CD8-positive, alpha-beta memory T cell (primary cell): ENCODE data around the gene GEMIN8. TPM values are rescaled to one million over a fixed set of nuclear protein-coding genes. Genes with fewer than 3 reads are reported as not detected.
A peak's percentile ranks its signal among the peaks of the same experiment; 100 is the strongest.

ENCODE experiments used
- CTCF ChIA-PET: fragments of 350-600 bp; sonication (Branson Sonifier 250); formaldehyde crosslinking; loops from one replicate; lab custom pipeline; 2021; ENCODE audit warnings: antibody characterized with exemption; lab: Charles Lee
- POLR2A ChIA-PET: fragments of 350-600 bp; sonication (Branson Sonifier 250); formaldehyde crosslinking; loops from one replicate; lab custom pipeline; 2021; ENCODE audit warnings: antibody characterized with exemption; lab: Charles Lee
- DNase-seq, 5 donors: peaks; one replicate each; pipeline versions ENCODE4 v3.0.0 to v3.0.0-alpha.2; 2020 to 2022; ENCODE audit warnings: mixed read lengths in 1 of 5
- H3K27ac ChIP-seq: one replicate; pipeline ENCODE4 v1.7.0; 2013; ENCODE audit warnings: low read depth, mild to moderate bottlenecking, low read length, moderate library complexity
- H3K27me3 ChIP-seq: 2 replicates; pipeline ENCODE4 v1.7.0; 2013; ENCODE audit warnings: low read length, mild to moderate bottlenecking; ENCODE audit not compliant: insufficient read depth, poor library complexity, severe bottlenecking
- H3K36me3 ChIP-seq: 2 replicates; pipeline ENCODE4 v1.7.0; 2013; ENCODE audit warnings: mild to moderate bottlenecking, low read length, moderate library complexity; ENCODE audit not compliant: insufficient read depth
- H3K4me1 ChIP-seq: 2 replicates; pipeline ENCODE4 v1.7.0; 2013; ENCODE audit warnings: mild to moderate bottlenecking, low read length, moderate library complexity; ENCODE audit not compliant: insufficient read depth
- H3K4me3 ChIP-seq: 2 replicates; pipeline ENCODE4 v1.7.0; 2013; ENCODE audit warnings: mild to moderate bottlenecking, low read length
- H3K9me3 ChIP-seq: 2 replicates; pipeline ENCODE4 v1.7.0; 2013; ENCODE audit warnings: mild to moderate bottlenecking, low read length
- H3K27ac Mint-ChIP-seq, 8 donors: one replicate each; pipeline ENCODE4 v1.8.0; 2020 to 2021; ENCODE audit warnings: mixed read lengths in 8 of 8, mild to moderate bottlenecking in 6 of 8, inconsistent platforms in 3 of 8, moderate library complexity in 3 of 8
- H3K27me3 Mint-ChIP-seq, 2 donors: one replicate each; pipeline ENCODE4 v1.8.0; 2020 to 2021; ENCODE audit warnings: mixed read lengths in 2 of 2, mild to moderate bottlenecking in 1 of 2, moderate library complexity in 1 of 2
- H3K36me3 Mint-ChIP-seq, 3 donors: one replicate each; pipeline ENCODE4 v1.8.0; 2020 to 2021; ENCODE audit warnings: mixed read lengths in 3 of 3, inconsistent platforms in 1 of 3, mild to moderate bottlenecking in 1 of 3
- H3K4me1 Mint-ChIP-seq, 3 donors: one replicate each; pipeline ENCODE4 v1.8.0; 2020 to 2021; ENCODE audit warnings: mixed read lengths in 3 of 3, inconsistent platforms in 1 of 3, mild to moderate bottlenecking in 1 of 3
- H3K4me3 Mint-ChIP-seq, 7 donors: one replicate each; pipeline ENCODE4 v1.8.0; 2020 to 2021; ENCODE audit warnings: mixed read lengths in 7 of 7, mild to moderate bottlenecking in 6 of 7, moderate library complexity in 4 of 7, inconsistent platforms in 2 of 7
- H3K9me3 Mint-ChIP-seq, 5 donors: one replicate each; pipeline ENCODE4 v1.8.0; 2020 to 2022; ENCODE audit warnings: mixed read lengths in 5 of 5, mild to moderate bottlenecking in 3 of 5, moderate library complexity in 2 of 5, inconsistent platforms in 1 of 5
- polyA plus RNA-seq: library from polyadenylated mRNA; unstranded; fragments of 300-500 nt; fragmentation: Illumina TruSeq; gene quantifications from one replicate; pipeline ENCODE4 v1.2.3, GENCODE V29; 2021
- total RNA-seq, 2 experiments: library from RNA; stranded (reverse); gene quantifications; one replicate each; pipeline ENCODE4 v1.2.3, GENCODE V29; 2021

The GEMIN8 gene
- total and polyA plus RNA-seq, 3 experiments from 2014 or later: 10.4 to 27.9 (median 13.3) TPM

DNA sequence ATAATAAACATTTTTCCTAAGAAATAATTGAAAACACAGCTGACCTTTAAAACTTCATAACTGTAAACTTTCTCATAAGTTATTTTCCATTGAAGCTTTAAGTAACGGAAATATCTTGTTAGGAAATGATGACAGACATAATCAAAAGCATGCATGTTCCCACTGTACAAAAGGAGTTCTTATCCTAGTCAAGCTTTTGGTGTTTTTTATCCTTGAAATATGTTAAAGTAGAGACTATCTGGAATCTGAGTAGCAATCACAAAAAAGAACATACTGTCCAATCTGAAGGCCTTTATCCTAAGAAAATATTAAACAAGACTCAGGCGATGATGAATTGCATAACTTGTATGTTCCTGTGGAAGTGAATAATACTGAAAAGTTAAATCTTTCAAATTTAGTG is 14.4 kb downstream of the GEMIN8 start:
- Histone ChIP-seq H3K4me1 (no peaks in the 10 kb centered on the region), H3K27me3 (no peaks in the 10 kb centered on the region), H3K27ac (no peak overlapping the region), H3K36me3 (no peaks in the 10 kb centered on the region), H3K4me3 (no peak overlapping the region), H3K9me3 (no peaks in the 10 kb centered on the region)
- Mint-ChIP-seq H3K36me3 (peaks cover 0 to 52% (median 29%) of the 10 kb centered on the region in 3 donors), H3K27me3 (no peaks in the 10 kb centered on the region), H3K4me3 (no peak overlapping the region), H3K9me3 (no peaks in the 10 kb centered on the region), H3K27ac (no peak overlapping the region), H3K4me1 (peaks cover 0 to 6% (median 0%) of the 10 kb centered on the region in 3 donors)
- DNase-seq: no peak
- ChIA-PET POLR2A (no interaction called here), CTCF (no interaction called here)

DNA sequence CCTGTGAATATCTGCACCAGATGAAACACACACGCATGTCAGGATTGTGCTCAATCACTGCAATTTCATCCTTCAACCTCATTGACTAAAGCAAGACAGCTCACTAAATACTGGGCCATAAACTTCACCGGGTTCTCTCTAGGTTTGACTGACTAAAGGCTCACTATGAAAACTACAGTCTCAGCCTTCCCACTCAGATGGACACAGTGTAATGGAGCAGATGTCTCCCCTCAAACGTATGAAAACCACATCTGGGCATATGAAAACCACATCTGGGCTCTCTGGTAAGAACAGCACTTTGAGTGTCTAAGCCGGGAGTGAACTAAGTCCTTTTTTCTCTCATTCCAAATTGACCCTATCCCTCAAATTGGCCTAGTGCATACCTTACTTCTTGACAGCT is 15.2 kb downstream of the GEMIN8 start:
- no peak overlapping the region for H3K27ac Mint-ChIP-seq
- peaks cover 0 to 52% (median 33%) of the 10 kb centered on the region in 3 donors for H3K36me3 Mint-ChIP-seq
- Histone ChIP-seq H3K36me3 (no peaks in the 10 kb centered on the region), H3K9me3 (no peaks in the 10 kb centered on the region), H3K27me3 (no peaks in the 10 kb centered on the region), H3K4me1 (no peaks in the 10 kb centered on the region), H3K27ac (no peak overlapping the region), H3K4me3 (no peak overlapping the region)
- no peak for DNase-seq
- ChIA-PET POLR2A (no interaction called here), CTCF (no interaction called here)
- peaks cover 0 to 6% (median 0%) of the 10 kb centered on the region in 3 donors for H3K4me1 Mint-ChIP-seq
- H3K27me3 Mint-ChIP-seq: no peaks in the 10 kb centered on the region
- no peak overlapping the region for H3K4me3 Mint-ChIP-seq
- H3K9me3 Mint-ChIP-seq: no peaks in the 10 kb centered on the region

DNA sequence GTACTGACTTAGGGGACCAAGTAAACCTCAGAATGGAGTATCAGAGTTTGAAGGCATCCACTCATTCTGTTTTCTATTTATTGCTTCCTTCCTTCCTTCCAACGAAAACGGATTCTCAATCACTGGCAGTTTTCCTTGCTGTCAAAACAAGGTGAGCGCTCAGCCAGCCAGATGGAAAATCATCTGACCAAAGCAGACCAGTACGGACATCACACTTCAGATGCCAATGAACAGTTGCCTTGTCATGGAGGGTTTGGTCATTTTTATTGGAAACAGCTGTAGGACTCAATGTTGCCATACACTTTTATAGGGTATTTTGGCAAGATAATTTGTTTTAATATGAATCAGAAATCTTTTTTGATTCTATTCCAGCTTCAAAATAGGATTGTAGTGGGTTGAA is 16.6 kb downstream of the GEMIN8 start:
- Mint-ChIP-seq H3K27me3 (no peaks in the 10 kb centered on the region), H3K27ac (no peak overlapping the region), H3K4me3 (no peak overlapping the region), H3K9me3 (no peaks in the 10 kb centered on the region), H3K4me1 (peaks cover 0 to 6% (median 0%) of the 10 kb centered on the region in 3 donors), H3K36me3 (peaks cover 7 to 52% (median 38%) of the 10 kb centered on the region in 3 donors)
- Histone ChIP-seq H3K4me1 (no peaks in the 10 kb centered on the region), H3K9me3 (no peaks in the 10 kb centered on the region), H3K4me3 (no peak overlapping the region), H3K27me3 (no peaks in the 10 kb centered on the region), H3K27ac (no peak overlapping the region), H3K36me3 (no peaks in the 10 kb centered on the region)
- DNase-seq: no peak
- ChIA-PET CTCF (no interaction called here), POLR2A (no interaction called here)

DNA sequence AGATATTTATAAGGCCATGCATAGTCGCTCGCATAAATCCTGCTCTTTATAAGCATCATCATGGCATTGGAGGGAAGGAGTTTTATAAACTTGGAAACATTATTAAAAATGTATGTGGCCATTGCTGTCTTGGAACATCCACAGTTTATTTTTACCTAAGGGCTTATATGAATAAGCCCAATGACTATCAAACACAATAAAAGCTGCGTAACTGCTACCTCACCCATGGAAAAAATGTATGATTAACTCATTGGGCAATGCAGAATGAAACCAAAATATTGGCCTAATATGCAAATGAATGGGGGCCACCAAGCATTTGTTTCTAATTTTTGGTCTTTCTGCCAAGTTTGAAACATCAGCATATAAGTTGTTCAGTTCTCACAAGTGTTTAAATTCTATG is 19.1 kb downstream of the GEMIN8 start:
- H3K27ac ChIP-seq: no peak overlapping the region
- no peaks in the 10 kb centered on the region for H3K9me3 ChIP-seq
- H3K36me3 Mint-ChIP-seq: peaks cover 15 to 57% (median 36%) of the 10 kb centered on the region in 3 donors
- POLR2A ChIA-PET: no interaction called here
- H3K4me1 Mint-ChIP-seq: peaks cover 0 to 6% (median 0%) of the 10 kb centered on the region in 3 donors
- H3K27ac Mint-ChIP-seq: no peak overlapping the region
- H3K4me3 Mint-ChIP-seq: no peak overlapping the region
- H3K36me3 ChIP-seq: no peaks in the 10 kb centered on the region
- CTCF ChIA-PET: no interaction called here
- no peaks in the 10 kb centered on the region for H3K4me1 ChIP-seq
- no peaks in the 10 kb centered on the region for H3K9me3 Mint-ChIP-seq
- no peaks in the 10 kb centered on the region for H3K27me3 ChIP-seq
- H3K4me3 ChIP-seq: no peak overlapping the region
- DNase-seq: no peak
- H3K27me3 Mint-ChIP-seq: no peaks in the 10 kb centered on the region

DNA sequence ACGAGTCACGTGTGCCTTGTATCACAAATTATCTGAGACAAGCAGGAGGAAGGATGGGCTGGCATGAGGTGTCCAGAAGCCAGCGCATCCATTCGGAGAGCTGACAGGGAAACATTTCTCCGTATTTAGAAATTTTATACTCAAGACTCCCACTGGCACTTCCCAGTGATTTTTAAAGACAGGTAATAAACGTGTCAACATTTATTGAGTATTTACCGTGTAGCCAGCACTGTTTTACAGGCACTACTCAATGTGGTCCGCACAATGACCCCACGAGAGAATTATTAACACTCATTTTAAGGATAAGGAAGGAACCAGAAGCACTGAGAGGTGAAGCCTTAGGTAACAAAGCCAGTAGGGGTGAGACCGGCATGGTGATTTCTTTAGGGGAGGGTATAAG is 23.2 kb downstream of the GEMIN8 start:
- no peak overlapping the region for H3K27ac ChIP-seq
- Mint-ChIP-seq H3K9me3 (peaks cover 0 to 8% (median under 1%) of the 10 kb centered on the region in 5 donors), H3K4me1 (peaks cover 0 to 9% (median 3%) of the 10 kb centered on the region in 3 donors), H3K36me3 (peaks cover 26 to 52% (median 34%) of the 10 kb centered on the region in 3 donors), H3K27ac (peak overlapping the region in 1 of 8 donors; percentile 4), H3K27me3 (no peaks in the 10 kb centered on the region), H3K4me3 (no peak overlapping the region)
- POLR2A ChIA-PET: no interaction called here
- no peaks in the 10 kb centered on the region for H3K27me3 ChIP-seq
- DNase-seq: no peak
- H3K9me3 ChIP-seq: no peaks in the 10 kb centered on the region
- H3K4me3 ChIP-seq: no peak overlapping the region
- CTCF ChIA-PET: no interaction called here
- no peaks in the 10 kb centered on the region for H3K36me3 ChIP-seq
- no peaks in the 10 kb centered on the region for H3K4me1 ChIP-seq

DNA sequence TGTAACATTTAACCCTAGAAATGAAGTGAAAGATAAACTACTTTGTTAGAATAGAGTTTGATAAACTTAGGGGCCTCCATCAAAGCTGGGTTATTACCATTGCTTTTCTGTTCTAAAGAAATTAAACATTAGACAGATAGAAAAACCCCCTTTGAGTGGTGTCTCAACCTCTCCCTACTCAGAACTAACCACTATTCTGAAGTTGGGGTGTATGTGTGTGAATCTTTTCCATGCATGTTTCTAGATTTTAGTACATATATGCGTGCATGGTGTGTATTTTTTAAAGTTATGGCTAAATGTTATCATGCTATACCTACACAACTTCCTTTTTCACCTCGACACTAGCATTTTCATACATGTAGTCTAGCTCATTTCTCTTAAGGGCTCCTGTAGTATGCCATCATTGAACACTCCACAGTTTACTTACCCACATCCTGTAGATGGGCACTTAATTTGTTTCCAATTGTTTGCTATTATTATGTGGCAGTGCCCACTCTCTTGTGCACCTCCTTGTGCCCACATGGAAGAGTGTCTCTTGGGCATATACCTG is 25.7 kb downstream of the GEMIN8 start:
- ChIA-PET POLR2A (no interaction called here), CTCF (no interaction called here)

DNA sequence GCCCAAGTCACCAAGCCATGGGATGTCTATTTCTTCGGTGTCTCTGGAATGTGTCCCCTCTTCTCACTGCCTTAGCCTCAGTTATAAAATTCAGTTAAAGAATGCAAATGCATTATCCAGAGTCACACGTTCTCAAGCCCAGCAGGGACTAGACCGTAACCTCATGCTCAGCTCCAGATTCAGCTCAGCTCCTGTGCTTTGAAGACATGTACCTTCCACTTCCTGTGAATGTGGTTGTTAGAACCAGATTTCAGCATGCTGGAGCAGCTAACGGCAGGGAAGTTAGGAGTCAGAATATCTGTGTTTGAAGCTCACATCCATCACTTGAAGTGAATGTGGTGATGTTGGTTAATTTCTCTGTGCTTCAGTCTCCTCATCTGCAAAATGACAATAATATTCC is 26.7 kb downstream of the GEMIN8 start:
- peaks cover 0 to 9% (median 3%) of the 10 kb centered on the region in 3 donors for H3K4me1 Mint-ChIP-seq

More for the DNA sequence above, 25.7 kb downstream of the GEMIN8 start:
- no peak overlapping the region for H3K27ac ChIP-seq
- no peaks in the 10 kb centered on the region for H3K36me3 ChIP-seq
- no peaks in the 10 kb centered on the region for H3K27me3 ChIP-seq
- Mint-ChIP-seq H3K4me3 (no peak overlapping the region), H3K36me3 (peaks cover 17 to 39% (median 38%) of the 10 kb centered on the region in 3 donors), H3K9me3 (peaks cover 0 to 8% (median 4%) of the 10 kb centered on the region in 5 donors), H3K27me3 (no peaks in the 10 kb centered on the region), H3K4me1 (peaks cover 0 to 9% (median 3%) of the 10 kb centered on the region in 3 donors), H3K27ac (no peak overlapping the region)
- no peaks in the 10 kb centered on the region for H3K4me1 ChIP-seq
- DNase-seq: no peak
- H3K4me3 ChIP-seq: no peak overlapping the region
- no peaks in the 10 kb centered on the region for H3K9me3 ChIP-seq

DNA sequence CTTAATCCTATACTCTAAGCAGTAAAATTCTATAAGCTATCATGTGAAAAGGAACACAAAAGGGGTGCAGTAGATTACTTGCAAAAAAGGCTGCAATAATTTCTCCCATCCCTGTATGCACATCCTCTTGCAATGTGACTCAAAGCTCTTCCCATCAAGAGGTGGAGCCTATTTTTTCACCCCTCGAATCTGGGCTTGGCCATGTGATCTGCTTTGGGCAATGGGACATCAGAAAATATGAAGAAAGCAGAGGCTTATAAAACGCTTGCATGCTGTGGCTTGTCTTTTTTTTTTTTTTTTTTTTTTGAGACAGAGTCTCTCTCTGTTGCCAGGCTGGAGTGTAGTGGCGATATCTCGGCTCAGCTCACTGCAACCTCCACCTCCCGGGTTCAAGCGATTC is 33.0 kb downstream of the GEMIN8 start:
- CTCF ChIA-PET: no interaction called here
- H3K27me3 ChIP-seq: no peaks in the 10 kb centered on the region
- no peaks in the 10 kb centered on the region for H3K9me3 ChIP-seq
- H3K27ac ChIP-seq: no peak overlapping the region
- Mint-ChIP-seq H3K9me3 (peaks cover 0 to 4% (median 0%) of the 10 kb centered on the region in 5 donors), H3K27ac (no peak overlapping the region), H3K36me3 (peaks cover 0 to 5% (median 4%) of the 10 kb centered on the region in 3 donors), H3K4me1 (no peaks in the 10 kb centered on the region), H3K27me3 (peaks cover 0 to 1% of the 10 kb centered on the region in 2 donors), H3K4me3 (no peak overlapping the region)
- H3K4me3 ChIP-seq: no peak overlapping the region
- DNase-seq: no peak
- POLR2A ChIA-PET: no interaction called here
- no peaks in the 10 kb centered on the region for H3K36me3 ChIP-seq
- H3K4me1 ChIP-seq: no peaks in the 10 kb centered on the region

More for the DNA sequence above, 26.7 kb downstream of the GEMIN8 start:
- no peak overlapping the region for H3K4me3 ChIP-seq
- H3K27ac ChIP-seq: no peak overlapping the region
- no peaks in the 10 kb centered on the region for H3K27me3 Mint-ChIP-seq
- no peaks in the 10 kb centered on the region for H3K4me1 ChIP-seq
- H3K36me3 ChIP-seq: no peaks in the 10 kb centered on the region
- CTCF ChIA-PET: no interaction called here
- H3K4me3 Mint-ChIP-seq: no peak overlapping the region
- DNase-seq: no peak
- H3K9me3 ChIP-seq: no peaks in the 10 kb centered on the region
- H3K27ac Mint-ChIP-seq: no peak overlapping the region
- POLR2A ChIA-PET: no interaction called here
- H3K9me3 Mint-ChIP-seq: peaks cover 0 to 8% (median 4%) of the 10 kb centered on the region in 5 donors
- peaks cover 12 to 32% (median 31%) of the 10 kb centered on the region in 3 donors for H3K36me3 Mint-ChIP-seq
- H3K27me3 ChIP-seq: no peaks in the 10 kb centered on the region
